Astrocyte (in vitro differentiated cells and primary cell): ENCODE measurements around the gene FAM107B. TPM values are rescaled to one million over a fixed set of nuclear protein-coding genes. Genes with fewer than 3 reads are reported as not detected.

ENCODE experiments used
- DNase-seq: peaks from one replicate; pipeline ENCODE4 v3.0.0-alpha.2; 2010; ENCODE audit warnings: low read depth
- FAIRE-seq: peaks from 2 replicates; lab custom pipeline; 2011; peaks lifted over from hg19 to GRCh38; lab: Jason Lieb, UNC
- H2AFZ ChIP-seq: 2 replicates; pipeline ENCODE4 v1.6.0; 2012; ENCODE audit warnings: low read depth, low read length, inconsistent platforms
- H3K27ac ChIP-seq: 2 replicates; pipeline ENCODE4 v1.5.1; 2011; ENCODE audit warnings: low read depth, low read length, inconsistent platforms
- H3K27me3 ChIP-seq: 2 replicates; pipeline ENCODE4 v1.6.0; 2011; ENCODE audit warnings: low read length, inconsistent platforms; ENCODE audit not compliant: insufficient read depth
- H3K36me3 ChIP-seq: 2 replicates; pipeline ENCODE4 v1.5.1; 2011; ENCODE audit warnings: low read length, inconsistent platforms; ENCODE audit not compliant: insufficient read depth
- H3K4me1 ChIP-seq: 2 replicates; pipeline ENCODE4 v1.5.1; 2011; ENCODE audit warnings: low read length, inconsistent platforms; ENCODE audit not compliant: insufficient read depth
- H3K4me2 ChIP-seq: 2 replicates; pipeline ENCODE4 v1.6.0; 2012; ENCODE audit warnings: low read length, inconsistent platforms
- H3K4me3 ChIP-seq: 2 replicates; pipeline ENCODE4 v1.5.1; 2011; ENCODE audit warnings: low read depth, mild to moderate bottlenecking, low read length, inconsistent platforms; ENCODE audit not compliant: insufficient read depth
- H3K79me2 ChIP-seq: 2 replicates; pipeline ENCODE4 v1.6.0; 2012; ENCODE audit warnings: mild to moderate bottlenecking, low read length, inconsistent platforms; ENCODE audit not compliant: insufficient read depth
- H3K9ac ChIP-seq: 2 replicates; pipeline ENCODE4 v1.6.0; 2012; ENCODE audit warnings: mild to moderate bottlenecking, low read length, inconsistent platforms
- H3K9me3 ChIP-seq: 2 replicates; pipeline ENCODE4 v1.5.1; 2012; ENCODE audit warnings: low read depth, mild to moderate bottlenecking, low read length, inconsistent platforms; ENCODE audit not compliant: insufficient read depth
- H4K20me1 ChIP-seq: 2 replicates; pipeline ENCODE4 v1.6.0; 2012; ENCODE audit warnings: low read length, inconsistent platforms; ENCODE audit not compliant: insufficient read depth
- H3K27ac Mint-ChIP-seq: one replicate; pipeline ENCODE4 v1.8.0; 2021; ENCODE audit warnings: mild to moderate bottlenecking, mixed read lengths; ENCODE audit not compliant: unreplicated experiment
- H3K27me3 Mint-ChIP-seq: one replicate; pipeline ENCODE4 v1.8.0; 2021; ENCODE audit warnings: low read depth, mixed read lengths; ENCODE audit not compliant: unreplicated experiment
- H3K36me3 Mint-ChIP-seq: one replicate; pipeline ENCODE4 v1.8.0; 2021; ENCODE audit warnings: low read depth, mixed read lengths; ENCODE audit not compliant: unreplicated experiment
- H3K4me1 Mint-ChIP-seq: one replicate; pipeline ENCODE4 v1.8.0; 2021; ENCODE audit warnings: low read depth, mixed read lengths; ENCODE audit not compliant: unreplicated experiment
- H3K4me3 Mint-ChIP-seq: one replicate; pipeline ENCODE4 v1.8.0; 2021; ENCODE audit warnings: mild to moderate bottlenecking, moderate library complexity, mixed read lengths; ENCODE audit not compliant: unreplicated experiment
- H3K9me3 Mint-ChIP-seq: one replicate; pipeline ENCODE4 v1.8.0; 2021; ENCODE audit warnings: mild to moderate bottlenecking, mixed read lengths; ENCODE audit not compliant: unreplicated experiment
- EZH2 ChIP-seq: IDR thresholded peaks from 2 replicates; pipeline ENCODE4 v1.6.1; 2012; ENCODE audit warnings: mild to moderate bottlenecking, low read length, inconsistent platforms; ENCODE audit not compliant: insufficient read depth
- total RNA-seq: library from RNA; stranded (reverse); gene quantifications from 2 replicates; pipeline ENCODE4 v1.2.1, GENCODE V29; 2021
- TF ChIP-seq, protein P1 (sequence below): IDR thresholded peaks from 2 replicates; pipeline ENCODE4 v1.5.1; 2011; ENCODE audit warnings: low read depth, mild to moderate bottlenecking, inconsistent platforms, low read length, moderate library complexity; ENCODE audit not compliant: insufficient read depth

FAM107B gene
- total RNA-seq, 1 donor from 2014 or later, result 36.0 TPM

DNA sequence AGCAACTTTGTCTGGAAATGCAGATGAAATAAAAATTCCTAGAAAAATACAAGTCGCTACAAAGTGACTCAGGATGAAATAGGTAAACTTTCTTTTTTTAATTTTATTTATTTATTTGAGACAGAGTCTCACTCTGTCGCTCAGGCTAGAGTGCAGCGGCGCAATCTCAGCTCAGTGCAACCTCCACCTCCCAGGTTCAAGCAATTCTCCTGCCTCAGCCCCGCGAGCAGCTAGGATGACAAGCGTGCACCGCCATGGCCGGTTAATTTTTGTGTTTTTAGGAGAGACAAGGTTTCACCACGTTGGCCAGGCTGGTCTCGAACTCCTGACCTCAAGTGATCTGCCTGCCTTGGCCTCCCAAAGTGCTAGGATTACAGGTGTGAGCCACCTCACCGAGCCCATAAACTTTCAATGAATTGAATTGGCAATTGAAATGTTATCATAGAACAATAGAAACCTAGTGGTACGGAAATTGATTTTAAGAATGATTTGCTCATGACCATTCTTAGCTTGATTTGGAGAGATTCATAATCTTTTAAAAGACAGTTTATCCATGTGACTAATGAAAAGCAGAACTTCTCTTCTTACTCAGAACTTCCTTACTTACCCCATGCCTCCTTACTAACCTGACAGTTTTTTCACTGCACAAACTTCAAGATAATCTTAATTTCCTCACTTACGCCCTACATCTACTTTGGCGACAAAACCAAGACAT is 161.7 kb downstream of the FAM107B start:
- H3K4me3 ChIP-seq, result no peak overlapping the region
- H3K36me3 ChIP-seq, result no peaks in the 10 kb centered on the region
- no peak overlapping the region for H3K4me3 Mint-ChIP-seq
- no peak overlapping the region for H3K9ac ChIP-seq
- H3K4me1 ChIP-seq, result no peaks in the 10 kb centered on the region
- H3K27ac Mint-ChIP-seq, result no peak overlapping the region
- H4K20me1 ChIP-seq, result no peaks in the 10 kb centered on the region
- H3K27ac ChIP-seq, result no peak overlapping the region
- H3K4me2 ChIP-seq, result no peak overlapping the region
- no peaks in the 10 kb centered on the region for H3K79me2 ChIP-seq
- no peaks in the 10 kb centered on the region for H3K27me3 Mint-ChIP-seq
- no peak overlapping the region for H2AFZ ChIP-seq
- H3K27me3 ChIP-seq, result no peaks in the 10 kb centered on the region
- no peaks in the 10 kb centered on the region for H3K36me3 Mint-ChIP-seq
- TF ChIP-seq, protein P1, sequence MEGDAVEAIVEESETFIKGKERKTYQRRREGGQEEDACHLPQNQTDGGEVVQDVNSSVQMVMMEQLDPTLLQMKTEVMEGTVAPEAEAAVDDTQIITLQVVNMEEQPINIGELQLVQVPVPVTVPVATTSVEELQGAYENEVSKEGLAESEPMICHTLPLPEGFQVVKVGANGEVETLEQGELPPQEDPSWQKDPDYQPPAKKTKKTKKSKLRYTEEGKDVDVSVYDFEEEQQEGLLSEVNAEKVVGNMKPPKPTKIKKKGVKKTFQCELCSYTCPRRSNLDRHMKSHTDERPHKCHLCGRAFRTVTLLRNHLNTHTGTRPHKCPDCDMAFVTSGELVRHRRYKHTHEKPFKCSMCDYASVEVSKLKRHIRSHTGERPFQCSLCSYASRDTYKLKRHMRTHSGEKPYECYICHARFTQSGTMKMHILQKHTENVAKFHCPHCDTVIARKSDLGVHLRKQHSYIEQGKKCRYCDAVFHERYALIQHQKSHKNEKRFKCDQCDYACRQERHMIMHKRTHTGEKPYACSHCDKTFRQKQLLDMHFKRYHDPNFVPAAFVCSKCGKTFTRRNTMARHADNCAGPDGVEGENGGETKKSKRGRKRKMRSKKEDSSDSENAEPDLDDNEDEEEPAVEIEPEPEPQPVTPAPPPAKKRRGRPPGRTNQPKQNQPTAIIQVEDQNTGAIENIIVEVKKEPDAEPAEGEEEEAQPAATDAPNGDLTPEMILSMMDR, result no peak
- TF ChIP-seq EZH2, result no peak
- no peaks in the 10 kb centered on the region for H3K9me3 ChIP-seq
- FAIRE-seq (no peak), DNase-seq (no peak)
- H3K9me3 Mint-ChIP-seq, result no peaks in the 10 kb centered on the region
- peaks cover 15% of the 10 kb centered on the region for H3K4me1 Mint-ChIP-seq

DNA sequence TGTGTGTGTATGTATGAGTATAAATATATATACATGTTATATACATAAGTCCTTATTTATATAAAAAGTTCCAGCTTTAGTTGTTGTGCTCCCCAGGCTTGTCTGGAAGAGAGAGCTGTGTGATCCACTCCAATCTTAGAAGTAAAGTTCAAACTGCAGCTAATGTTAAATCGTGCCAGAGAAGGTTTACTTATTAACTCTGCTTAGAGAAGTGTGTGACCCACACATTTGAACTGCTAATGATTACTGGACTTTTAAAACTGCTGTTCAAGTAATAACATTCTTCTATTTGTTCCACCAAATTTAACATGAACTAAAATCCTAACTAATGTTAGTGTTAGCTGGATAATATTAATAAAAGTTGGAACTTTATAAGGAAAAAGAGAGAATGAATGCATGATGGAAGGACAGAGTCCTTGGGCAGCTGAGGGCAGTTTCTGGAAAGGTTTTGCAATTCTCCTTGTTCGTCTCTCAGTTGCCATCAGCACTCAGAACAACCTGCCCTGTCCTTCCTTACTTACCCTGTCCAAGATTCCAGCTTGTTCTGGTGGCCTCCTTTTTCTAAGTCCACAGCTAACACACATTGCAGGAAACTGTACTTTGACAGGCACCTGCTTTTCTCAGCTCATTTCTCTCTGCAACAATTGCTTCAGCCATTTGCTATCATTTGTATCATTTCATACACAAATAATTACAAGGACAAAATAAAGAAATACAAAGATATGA is 162.6 kb downstream of the FAM107B start:
- no peak for DNase-seq
- no peaks in the 10 kb centered on the region for H3K36me3 Mint-ChIP-seq

More for the DNA sequence above, 162.6 kb downstream of the FAM107B start:
- Histone ChIP-seq H3K4me3 (no peak overlapping the region), H3K9me3 (no peaks in the 10 kb centered on the region), H4K20me1 (no peaks in the 10 kb centered on the region), H3K27ac (no peak overlapping the region), H3K4me2 (no peak overlapping the region), H2AFZ (no peak overlapping the region), H3K79me2 (no peaks in the 10 kb centered on the region), H3K36me3 (no peaks in the 10 kb centered on the region), H3K27me3 (no peaks in the 10 kb centered on the region), H3K9ac (no peak overlapping the region), H3K4me1 (no peaks in the 10 kb centered on the region)
- Mint-ChIP-seq H3K27ac (no peak overlapping the region), H3K4me1 (peaks cover 10% of the 10 kb centered on the region), H3K27me3 (no peaks in the 10 kb centered on the region), H3K9me3 (no peaks in the 10 kb centered on the region), H3K4me3 (no peak overlapping the region)
- FAIRE-seq, result no peak
- TF ChIP-seq, protein P1, result no peak
- TF ChIP-seq EZH2, result no peak
